ENCODE measurements around the gene MEP1A. TPM values are rescaled to one million over a fixed set of nuclear protein-coding genes. Genes with fewer than 3 reads are reported as not detected.

Gene MEP1A
- total and polyA plus RNA-seq, 2 of the 13 experiments (the other 11 are each of a cell fraction or from before 2014, with no cell fraction given): 0.24 to 0.83 TPM

GRCh38 chr6:46789434-46790354 lies 3.5 kb upstream of the MEP1A start (continued):
- TF ChIP-seq NCOA2 (CRISPR knock-in tag; IDR thresholded peaks at IDR 0.05) (peak; percentile 69), NR0B2 (CRISPR knock-in tag; IDR thresholded peaks at IDR 0.05) (no peak), ELK4 (CRISPR knock-in tag; IDR thresholded peaks at IDR 0.05; ENCODE audit: borderline replicate concordance) (no peak), RAD51 (IDR thresholded peaks at IDR 0.05; ENCODE audit: borderline replicate concordance) (no peak), NR2F2 (IDR thresholded peaks at IDR 0.05; ENCODE audit: borderline replicate concordance, low read depth) (no peak), ZNF782 (CRISPR knock-in tag; IDR thresholded peaks at IDR 0.05; ENCODE audit: borderline replicate concordance) (no peak), GATAD2A (CRISPR knock-in tag; IDR thresholded peaks at IDR 0.05) (peak; percentile 38; the same call in 1 of the 2 replicates), SNRNP70 (IDR thresholded peaks at IDR 0.05; ENCODE audit: low read depth, low read length) (no peak), ZNF142 (CRISPR knock-in tag; IDR thresholded peaks at IDR 0.05) (no peak), ZNF589 (CRISPR knock-in tag; conservative IDR thresholded peaks at IDR 0.05) (no peak), NR3C1 (CRISPR knock-in tag; IDR thresholded peaks at IDR 0.05) (no peak), SIX1 (CRISPR knock-in tag; IDR thresholded peaks at IDR 0.05; ENCODE audit: borderline replicate concordance) (no peak), ZNF709 (CRISPR knock-in tag; IDR thresholded peaks at IDR 0.05) (no peak), ZNF605 (CRISPR knock-in tag; IDR thresholded peaks at IDR 0.05) (no peak), ZBTB44 (CRISPR knock-in tag; IDR thresholded peaks at IDR 0.05) (no peak), ZNF205 (CRISPR knock-in tag; IDR thresholded peaks at IDR 0.05) (no peak), ZFYVE20 (CRISPR knock-in tag; IDR thresholded peaks at IDR 0.05; ENCODE audit: borderline replicate concordance, low read depth) (no peak), REL (CRISPR knock-in tag; conservative IDR thresholded peaks at IDR 0.05) (no peak), MYC (CRISPR knock-in tag; IDR thresholded peaks at IDR 0.05; ENCODE audit: borderline replicate concordance) (no peak)

Measured in HepG2 (cell line).